Astrocyte of the cerebellum (primary cell): ENCODE data around the gene CCDC136.

Experiments used
- DNase-seq: peaks from one replicate; pipeline ENCODE4 v3.0.0-alpha.2; 2011; ENCODE audit warnings: low read depth
- H3K4me3 ChIP-seq: 2 replicates; pipeline ENCODE4 v1.5.1; 2011; ENCODE audit warnings: mild to moderate bottlenecking, low read depth, low read length, moderate library complexity
- CTCF ChIP-seq: IDR thresholded peaks from 2 replicates; pipeline ENCODE4 v1.5.1; 2012; ENCODE audit warnings: low read length, low read depth, moderate library complexity, mild to moderate bottlenecking; ENCODE audit errors: missing control alignments
- in situ Hi-C: cut with HindIII; loops from 2 replicates; pipeline ENCODE4 v1.10.0; 2017; ENCODE audit warnings: low sequenced_read_pairs

Gene CCDC136

GRCh38 chr7:128801667-128802418, 10.1 kb downstream of the CCDC136 start:
- H3K4me3 ChIP-seq: no peak overlapping the region
- no peak for DNase-seq
- in situ Hi-C loops: no loop called here
- no peak for TF ChIP-seq CTCF

GRCh38 chr7:128804484-128804883, 12.7 kb downstream of the CCDC136 start:
- in situ Hi-C loops: no loop called here
- TF ChIP-seq CTCF: no peak

GRCh38 chr7:128805225-128805624, 13.5 kb downstream of the CCDC136 start:
- H3K4me3 ChIP-seq: no peak overlapping the region
- no peak for TF ChIP-seq CTCF
- DNase-seq: no peak
- in situ Hi-C loops: no loop called here

More at GRCh38 chr7:128804484-128804883, 12.7 kb downstream of the CCDC136 start:
- no peak for DNase-seq
- no peak overlapping the region for H3K4me3 ChIP-seq

- H3K4me3 ChIP-seq: no peak overlapping the region
- DNase-seq: no peak
- no peak for TF ChIP-seq CTCF
- in situ Hi-C loops: no loop called here
These were observed 15.4 kb downstream of the CCDC136 start for GRCh38 chr7:128807191-128807590.

- DNase-seq: no peak
- in situ Hi-C loops: no loop called here
- no peak overlapping the region for H3K4me3 ChIP-seq
- no peak for TF ChIP-seq CTCF
These were observed 17.6 kb downstream of the CCDC136 start for GRCh38 chr7:128809363-128809762.

- no peak for DNase-seq
- H3K4me3 ChIP-seq: no peak overlapping the region
- TF ChIP-seq CTCF: no peak
- in situ Hi-C loops: no loop called here
These were observed 18.7 kb downstream of the CCDC136 start for GRCh38 chr7:128810473-128810872.
